HG03521 (cell line): ENCODE data around the gene ADCY10.
"Not testable (repeated sequence)": the region's sequence is repeated elsewhere in the genome, so short reads cannot be mapped to it uniquely, and the experiment has no call there.

ENCODE experiments used
- ATAC-seq: cut with Tn5 transposase; IDR thresholded peaks from one replicate; pipeline ENCODE4 v1.9.1; 2021; ENCODE audit warnings: mild to moderate bottlenecking, moderate library complexity; ENCODE audit not compliant: unreplicated experiment

Gene ADCY10

GRCh38 chr1:167893798-167894197 is 20.1 kb downstream of the ADCY10 start:
- no peak for ATAC-seq

- ATAC-seq: no peak
Measured at GRCh38 chr1:167890400-167890799, 23.5 kb downstream of the ADCY10 start.

- ATAC-seq: not testable (repeated sequence)
Measured at GRCh38 chr1:167887187-167887586, 26.7 kb downstream of the ADCY10 start.

DNA sequence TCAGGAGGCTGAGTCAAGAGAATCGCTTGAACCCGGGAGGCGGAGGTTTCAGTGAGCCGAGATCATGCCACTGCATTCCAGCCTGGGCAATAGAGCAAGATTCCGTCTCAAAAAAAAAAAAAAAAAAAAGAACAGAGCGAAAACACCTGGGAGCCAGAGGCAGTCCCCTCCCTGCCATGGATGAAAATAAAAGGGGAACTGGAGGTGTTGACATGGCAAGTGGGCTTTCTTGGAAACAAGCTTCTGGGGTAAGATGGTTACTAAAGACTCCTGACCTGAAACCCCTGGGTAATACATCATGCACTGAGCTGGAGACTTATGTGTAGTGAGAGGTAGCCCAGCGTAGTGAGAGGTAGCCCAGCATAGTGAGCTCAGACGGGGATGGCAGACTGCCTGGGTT is 31.6 kb downstream of the ADCY10 start:
- no peak for ATAC-seq

DNA sequence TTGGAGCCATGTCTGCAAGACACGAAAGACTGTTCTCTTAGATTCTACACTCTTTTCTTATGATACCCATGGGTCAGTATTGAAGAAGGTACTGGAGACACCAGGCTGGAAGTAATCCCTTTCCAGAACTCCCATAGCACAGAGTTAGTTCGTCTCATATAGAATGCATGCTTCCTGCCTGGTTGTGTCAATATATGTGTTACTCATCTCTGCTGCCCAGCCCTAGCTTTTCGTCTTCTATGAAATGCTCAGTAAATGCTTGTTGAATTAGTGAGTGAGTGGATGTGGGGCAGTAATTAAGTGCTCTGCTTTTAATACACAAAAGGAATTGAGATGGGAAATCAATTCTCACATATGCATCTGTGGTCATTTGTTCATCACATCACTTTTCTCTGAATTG is 32.1 kb downstream of the ADCY10 start:
- no peak for ATAC-seq

DNA sequence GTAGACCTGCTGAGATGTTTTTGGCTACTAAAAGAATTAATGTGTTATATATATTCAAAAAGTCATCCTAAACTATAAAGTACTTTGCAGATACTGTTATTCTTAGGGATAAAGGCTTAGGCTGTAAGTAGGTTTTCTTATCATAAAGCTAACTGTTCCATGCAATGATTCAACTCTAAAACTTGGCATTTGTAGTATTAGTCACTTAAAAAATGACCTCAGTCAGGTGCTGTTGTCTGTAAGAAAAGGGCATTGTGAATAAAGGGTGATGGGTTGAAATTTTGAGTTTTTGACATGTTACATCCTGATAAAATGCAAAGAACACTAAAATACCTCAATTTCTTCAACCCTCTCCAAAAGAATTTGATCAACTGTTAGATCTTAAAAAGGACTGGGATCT is 32.9 kb downstream of the ADCY10 start:
- no peak for ATAC-seq

DNA sequence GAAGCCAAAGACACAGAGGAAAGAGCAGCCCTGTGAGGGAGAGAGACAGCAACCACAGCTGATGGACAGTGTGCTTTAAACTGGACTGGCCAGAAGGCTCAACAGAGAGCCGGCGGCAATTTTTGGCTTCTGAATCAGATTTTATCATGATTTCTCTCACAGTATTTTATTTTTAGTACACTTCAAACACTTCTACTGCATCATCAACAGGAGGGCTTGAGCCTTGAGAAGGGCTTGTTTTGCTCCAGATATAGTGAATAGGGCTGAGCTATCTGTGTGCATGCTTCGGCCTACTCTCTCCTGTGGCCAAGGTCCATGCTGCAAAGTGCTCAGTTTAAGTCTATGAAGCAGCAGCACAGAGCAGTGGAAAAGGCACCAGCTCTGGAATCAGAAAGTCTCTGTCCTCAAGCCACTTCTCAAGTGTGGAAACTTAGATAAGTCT is 33.3 kb downstream of the ADCY10 start:
- no peak for ATAC-seq

- ATAC-seq: no peak
Measured at GRCh38 chr1:167879508-167879907, 34.4 kb downstream of the ADCY10 start.

- no peak for ATAC-seq
Measured at GRCh38 chr1:167878372-167879160, 35.4 kb downstream of the ADCY10 start.

DNA sequence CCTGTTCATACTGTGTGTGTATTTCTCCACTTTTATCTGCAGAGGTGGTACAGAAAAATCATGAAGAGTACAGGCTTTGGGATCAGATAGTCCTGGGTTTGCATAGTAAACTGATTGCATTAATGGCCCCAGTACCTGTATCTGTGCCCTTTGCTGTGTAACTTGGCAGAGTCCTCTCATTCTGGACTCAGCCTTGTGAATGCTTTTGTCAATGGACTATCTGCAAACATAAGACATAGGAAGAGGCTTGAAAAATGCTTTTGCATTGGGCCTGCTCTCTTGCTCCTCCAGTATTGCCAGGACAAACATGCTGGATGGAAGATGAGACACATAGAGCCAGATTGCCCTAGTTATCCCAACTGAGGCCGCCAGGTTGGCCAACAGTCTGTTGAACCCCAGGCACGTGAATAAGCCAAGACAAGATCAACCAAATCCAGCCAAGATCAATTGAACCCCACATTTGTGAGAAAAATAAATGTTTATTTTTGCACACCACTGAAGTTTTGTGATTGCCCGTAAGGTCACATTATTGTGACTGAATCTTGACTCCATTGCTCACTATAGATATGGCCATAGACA is 37.2 kb downstream of the ADCY10 start:
- ATAC-seq: no peak

DNA sequence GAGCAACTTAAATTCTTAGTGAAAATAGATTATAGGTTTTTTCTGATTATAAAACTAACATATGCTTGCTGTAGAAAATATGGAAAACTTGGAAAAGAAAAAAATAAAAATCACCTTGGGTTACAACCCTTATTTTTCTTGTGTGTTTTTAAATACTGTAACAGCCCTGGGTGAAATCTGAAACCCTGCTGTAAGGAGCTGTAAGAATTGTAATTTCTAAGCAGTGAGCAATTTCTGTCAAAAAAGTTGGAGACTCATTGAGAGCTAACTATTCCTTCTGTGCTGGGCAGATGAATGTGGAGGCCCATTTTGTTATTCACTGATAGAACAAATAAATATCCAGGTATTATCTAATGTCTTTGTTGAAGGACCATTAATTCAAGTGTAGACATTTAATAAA is 42.6 kb downstream of the ADCY10 start:
- ATAC-seq: no peak

GRCh38 chr1:167869157-167870001 is 44.6 kb downstream of the ADCY10 start:
- ATAC-seq: not testable (repeated sequence)

DNA sequence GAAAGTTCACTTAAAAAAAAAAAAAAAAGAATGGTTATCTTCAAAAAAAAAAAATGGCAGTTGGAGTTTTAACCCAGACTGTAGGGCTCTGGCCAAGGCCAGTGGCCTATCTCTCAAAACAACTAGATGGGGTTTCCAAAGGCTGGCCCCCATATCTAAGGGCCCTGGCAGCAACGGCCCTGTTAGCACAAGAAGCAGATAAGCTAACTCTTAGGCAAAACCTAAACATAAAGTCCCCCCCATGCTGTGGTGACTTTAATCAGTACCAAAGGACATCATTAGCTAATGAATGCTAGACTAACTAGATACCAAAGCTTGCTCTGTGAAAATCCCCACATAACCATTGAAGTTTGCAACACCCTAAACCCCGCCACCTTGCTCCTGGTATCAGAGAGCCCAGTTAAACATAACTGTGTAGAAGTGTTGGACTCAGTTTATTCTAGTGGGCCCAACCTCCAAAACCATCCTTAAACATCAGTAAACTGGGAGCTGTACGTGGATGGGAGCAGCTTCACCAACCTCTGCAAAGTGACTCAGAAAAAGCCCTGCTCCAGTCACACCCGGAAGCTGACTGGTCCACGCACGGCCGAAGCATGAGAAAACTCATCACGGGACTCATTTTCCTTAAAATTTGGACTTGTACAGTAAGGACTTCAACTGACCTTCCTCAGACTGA is 47.1 kb downstream of the ADCY10 start:
- ATAC-seq: not testable (repeated sequence)

GRCh38 chr1:167866326-167866725 is 47.6 kb downstream of the ADCY10 start:
- not testable (repeated sequence) for ATAC-seq

DNA sequence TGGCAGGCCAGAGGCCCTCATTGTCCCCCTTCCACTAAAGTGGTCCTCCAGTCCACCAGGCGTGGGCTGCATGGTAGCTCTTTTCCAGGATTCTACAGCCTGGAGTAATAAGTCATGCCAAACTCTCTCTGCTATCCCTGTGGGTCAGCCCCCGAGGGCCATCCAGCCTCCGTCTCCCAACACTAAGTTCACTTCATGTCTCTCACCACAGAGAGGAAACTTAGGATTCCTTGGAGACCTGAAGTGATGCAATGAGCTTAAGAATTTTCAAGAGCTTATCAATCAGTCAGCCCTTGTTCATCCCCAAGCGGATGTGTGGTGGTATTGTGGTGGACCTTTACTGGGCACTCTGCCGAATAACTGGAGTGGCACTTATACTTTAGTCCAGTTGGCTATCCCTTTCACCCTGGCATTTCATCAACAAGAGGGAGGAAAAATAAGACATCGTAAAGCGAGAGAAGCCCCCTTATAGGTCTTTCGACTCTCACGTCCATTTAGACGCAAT is 48.1 kb downstream of the ADCY10 start:
- not testable (repeated sequence) for ATAC-seq

DNA sequence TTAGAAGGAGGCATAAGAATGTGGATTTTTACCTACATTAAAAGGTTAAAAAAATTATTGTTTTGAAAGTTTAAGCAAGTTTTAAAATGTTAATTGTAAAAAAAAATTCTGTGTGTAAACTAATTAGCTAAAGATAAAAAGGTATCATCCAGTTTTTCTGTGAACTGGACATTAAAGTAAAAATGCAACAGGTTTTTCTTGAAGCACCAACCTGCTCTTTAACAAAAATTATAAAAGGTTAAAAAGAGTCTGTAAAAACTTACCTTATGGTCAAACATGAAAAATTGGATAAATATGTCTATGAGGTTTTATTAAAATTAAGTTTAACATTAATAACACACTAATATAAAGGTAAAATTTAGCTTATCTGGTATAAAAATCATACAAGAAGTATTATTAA is 48.7 kb downstream of the ADCY10 start:
- ATAC-seq: not testable (repeated sequence)

- ATAC-seq: no peak
Measured at GRCh38 chr1:167864392-167865032, 49.4 kb downstream of the ADCY10 start.

DNA sequence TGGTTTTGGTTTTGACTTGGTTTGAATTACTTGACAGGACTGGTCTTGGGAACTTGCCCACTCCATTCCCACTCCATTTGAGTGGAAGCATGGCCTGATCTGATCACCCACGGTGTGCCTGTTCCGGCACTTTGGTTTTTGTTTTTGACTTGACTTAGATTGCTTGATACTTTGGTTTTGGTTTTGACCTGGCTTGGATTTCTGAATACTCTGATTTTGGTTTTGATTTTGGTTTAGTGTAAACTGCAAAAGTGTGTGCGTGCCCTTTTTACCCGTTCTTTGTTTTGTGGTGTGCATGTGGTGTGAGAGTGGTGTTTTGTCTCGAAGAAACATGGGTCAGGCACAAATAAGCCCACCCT is 50.0 kb downstream of the ADCY10 start:
- ATAC-seq: no peak

GRCh38 chr1:167863191-167863920 is 50.6 kb downstream of the ADCY10 start:
- not testable (repeated sequence) for ATAC-seq
